ENCODE data around the gene SLC6A3. TPM values are rescaled to one million over a fixed set of nuclear protein-coding genes. Genes with fewer than 3 reads are reported as not detected.

SLC6A3 gene
- total RNA-seq, 1 experiment from 2014 or later: not detected

DNA sequence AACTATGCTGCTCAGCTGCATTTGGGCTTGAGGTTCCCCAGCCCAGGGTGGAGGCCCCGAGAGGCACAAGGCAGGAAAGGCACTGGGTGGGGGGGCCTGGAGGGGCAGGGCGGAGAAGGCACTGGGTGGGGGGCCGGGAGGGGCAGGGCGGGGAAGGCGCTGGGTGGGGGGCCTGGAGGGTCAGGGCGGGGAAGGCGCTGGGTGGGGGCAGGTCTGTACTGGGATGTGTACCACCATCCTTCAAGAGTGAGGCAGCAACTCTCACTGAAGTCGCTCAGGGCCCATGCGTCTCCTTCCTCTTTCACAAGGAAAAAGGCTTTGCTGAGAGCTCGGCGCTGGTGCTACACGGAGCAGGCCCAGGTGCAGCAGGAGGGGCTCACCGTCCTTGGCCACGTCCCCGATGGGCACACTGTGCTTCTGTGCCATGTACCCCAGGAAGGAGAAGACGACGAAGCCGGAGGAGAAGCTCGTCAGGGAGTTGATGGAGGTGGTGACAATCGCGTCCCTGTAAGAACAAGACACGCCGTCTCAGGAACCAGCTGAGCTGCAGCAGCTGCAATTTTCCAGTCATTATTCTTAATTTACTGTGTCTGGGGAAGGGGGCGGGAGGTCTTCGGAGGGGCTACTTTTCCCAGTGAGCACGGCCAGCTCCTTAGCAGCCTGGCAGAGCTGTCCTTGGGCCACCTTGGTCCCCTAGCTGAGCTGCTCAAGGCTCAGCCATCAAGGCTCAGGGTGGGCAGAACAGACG, 30.8 kb downstream of the SLC6A3 start:
- no peaks in the 10 kb centered on the region for H3K4me1 Mint-ChIP-seq (ENCODE audit: low read depth, unreplicated experiment)
- Histone ChIP-seq H3K4me3 (ENCODE audit: low read depth, low read length) (no peak overlapping the region), H3K27me3 (replicated peaks; ENCODE audit: control insufficient read depth, insufficient read depth, low read length) (no peaks in the 10 kb centered on the region), H3K4me1 (no peaks in the 10 kb centered on the region), H3K36me3 (ENCODE audit: control insufficient read depth, insufficient read depth, low read length) (no peaks in the 10 kb centered on the region), H3K9me3 (no peaks in the 10 kb centered on the region)
- H3K4me3 Mint-ChIP-seq (ENCODE audit: unreplicated experiment): no peak overlapping the region
- H3K27ac Mint-ChIP-seq (ENCODE audit: unreplicated experiment): no peak overlapping the region
- intact Hi-C loops (cut with micrococcal nuclease; ENCODE audit: unreplicated experiment): no loop called here
- TF ChIP-seq, protein P1, sequence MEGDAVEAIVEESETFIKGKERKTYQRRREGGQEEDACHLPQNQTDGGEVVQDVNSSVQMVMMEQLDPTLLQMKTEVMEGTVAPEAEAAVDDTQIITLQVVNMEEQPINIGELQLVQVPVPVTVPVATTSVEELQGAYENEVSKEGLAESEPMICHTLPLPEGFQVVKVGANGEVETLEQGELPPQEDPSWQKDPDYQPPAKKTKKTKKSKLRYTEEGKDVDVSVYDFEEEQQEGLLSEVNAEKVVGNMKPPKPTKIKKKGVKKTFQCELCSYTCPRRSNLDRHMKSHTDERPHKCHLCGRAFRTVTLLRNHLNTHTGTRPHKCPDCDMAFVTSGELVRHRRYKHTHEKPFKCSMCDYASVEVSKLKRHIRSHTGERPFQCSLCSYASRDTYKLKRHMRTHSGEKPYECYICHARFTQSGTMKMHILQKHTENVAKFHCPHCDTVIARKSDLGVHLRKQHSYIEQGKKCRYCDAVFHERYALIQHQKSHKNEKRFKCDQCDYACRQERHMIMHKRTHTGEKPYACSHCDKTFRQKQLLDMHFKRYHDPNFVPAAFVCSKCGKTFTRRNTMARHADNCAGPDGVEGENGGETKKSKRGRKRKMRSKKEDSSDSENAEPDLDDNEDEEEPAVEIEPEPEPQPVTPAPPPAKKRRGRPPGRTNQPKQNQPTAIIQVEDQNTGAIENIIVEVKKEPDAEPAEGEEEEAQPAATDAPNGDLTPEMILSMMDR (IDR thresholded peaks at IDR 0.05; ENCODE audit: insufficient read depth in 1 of 2, low read depth in 1 of 2, low read length in 1 of 2, severe bottlenecking in 1 of 2, unreplicated experiment in 1 of 2): no peak
- BruUV-seq (replicated peaks): no TSS peak
- ChIA-PET CTCF (no interaction called here), POLR2A (no interaction called here)
- peaks cover 21% of the 10 kb centered on the region for H3K27me3 Mint-ChIP-seq (ENCODE audit: insufficient read depth, unreplicated experiment)
- DNase-seq: no peak
- H3K9me3 Mint-ChIP-seq (ENCODE audit: unreplicated experiment): no peaks in the 10 kb centered on the region
- no peaks in the 10 kb centered on the region for H3K36me3 Mint-ChIP-seq (ENCODE audit: insufficient read depth, unreplicated experiment)

DNA sequence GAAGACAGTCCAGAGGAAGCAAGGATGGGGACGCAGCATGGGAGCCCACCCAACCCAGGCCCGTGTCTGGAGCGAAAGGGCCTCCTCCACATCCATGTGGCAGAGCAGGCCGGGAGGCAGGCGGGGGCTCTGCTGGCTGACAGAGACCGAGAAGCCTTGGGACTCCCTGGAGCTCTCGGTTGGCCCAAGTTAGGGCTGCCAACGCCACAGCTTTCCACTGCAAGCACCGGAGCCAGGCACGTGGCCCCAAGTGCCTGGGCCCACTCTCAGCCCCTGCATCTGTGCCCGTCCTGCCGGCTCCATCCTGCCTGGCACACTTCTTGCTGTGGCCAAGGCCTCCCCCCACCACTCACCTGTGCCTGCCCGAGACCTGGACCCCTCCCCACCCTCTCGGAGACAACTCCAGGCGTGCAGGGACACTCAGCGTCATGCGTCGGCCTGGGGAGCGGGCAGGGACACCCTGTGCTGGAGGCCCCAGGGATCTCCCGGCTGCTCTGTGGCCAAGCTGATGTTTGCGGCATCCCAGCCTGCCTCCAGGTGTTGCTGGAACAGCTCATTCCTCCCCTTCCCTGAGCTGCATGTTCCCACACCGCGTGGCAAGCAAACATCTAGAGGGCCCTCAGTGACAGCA, 31.5 kb downstream of the SLC6A3 start:
- no peak overlapping the region for H3K27ac Mint-ChIP-seq (ENCODE audit: unreplicated experiment)
- Histone ChIP-seq H3K4me1 (no peaks in the 10 kb centered on the region), H3K4me3 (ENCODE audit: low read depth, low read length) (no peak overlapping the region), H3K9me3 (no peaks in the 10 kb centered on the region), H3K27me3 (replicated peaks; ENCODE audit: control insufficient read depth, insufficient read depth, low read length) (no peaks in the 10 kb centered on the region; the same call in 1 of the 2 replicates), H3K36me3 (ENCODE audit: control insufficient read depth, insufficient read depth, low read length) (no peaks in the 10 kb centered on the region)
- intact Hi-C loops (cut with micrococcal nuclease; ENCODE audit: unreplicated experiment): no loop called here
- TF ChIP-seq, protein P1 (IDR thresholded peaks at IDR 0.05; ENCODE audit: insufficient read depth in 1 of 2, low read depth in 1 of 2, low read length in 1 of 2, severe bottlenecking in 1 of 2, unreplicated experiment in 1 of 2): no peak
- ChIA-PET POLR2A (no interaction called here), CTCF (no interaction called here)
- peaks cover 18% of the 10 kb centered on the region for H3K27me3 Mint-ChIP-seq (ENCODE audit: insufficient read depth, unreplicated experiment)
- no peaks in the 10 kb centered on the region for H3K9me3 Mint-ChIP-seq (ENCODE audit: unreplicated experiment)
- H3K4me1 Mint-ChIP-seq (ENCODE audit: low read depth, unreplicated experiment): no peaks in the 10 kb centered on the region
- no peak for DNase-seq
- no peaks in the 10 kb centered on the region for H3K36me3 Mint-ChIP-seq (ENCODE audit: insufficient read depth, unreplicated experiment)
- BruUV-seq (replicated peaks): no TSS peak
- no peak overlapping the region for H3K4me3 Mint-ChIP-seq (ENCODE audit: unreplicated experiment)

DNA sequence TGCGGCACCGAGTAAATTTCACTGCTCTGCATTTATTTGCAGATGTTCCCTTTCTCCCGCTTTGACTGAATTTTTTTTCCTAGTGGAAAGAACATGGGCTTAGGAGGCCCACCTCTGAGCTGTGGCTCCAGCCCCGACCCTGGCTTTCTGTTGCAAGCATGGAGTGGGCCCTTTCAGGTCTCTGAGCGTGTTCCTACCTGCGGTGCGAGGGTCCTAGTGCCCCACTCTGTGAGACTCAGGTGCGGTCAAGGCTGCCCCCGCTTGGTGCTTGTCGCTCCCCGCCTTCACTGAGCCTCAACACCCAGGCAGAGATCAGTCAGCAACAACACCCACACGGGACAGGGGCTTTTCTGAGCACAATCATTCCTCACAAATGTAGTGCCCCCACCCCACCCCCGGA, 32.0 kb downstream of the SLC6A3 start:
- no peak for DNase-seq
- Histone ChIP-seq H3K27me3 (replicated peaks; ENCODE audit: control insufficient read depth, insufficient read depth, low read length) (no peaks in the 10 kb centered on the region; the same call in 1 of the 2 replicates), H3K4me3 (ENCODE audit: low read depth, low read length) (no peak overlapping the region), H3K36me3 (ENCODE audit: control insufficient read depth, insufficient read depth, low read length) (no peaks in the 10 kb centered on the region), H3K9me3 (no peaks in the 10 kb centered on the region), H3K4me1 (no peaks in the 10 kb centered on the region)
- CTCF ChIA-PET: no interaction called here
- POLR2A ChIA-PET: no interaction called here
- Mint-ChIP-seq H3K27me3 (ENCODE audit: insufficient read depth, unreplicated experiment) (peaks cover 14% of the 10 kb centered on the region), H3K36me3 (ENCODE audit: insufficient read depth, unreplicated experiment) (no peaks in the 10 kb centered on the region), H3K4me3 (ENCODE audit: unreplicated experiment) (no peak overlapping the region), H3K27ac (ENCODE audit: unreplicated experiment) (no peak overlapping the region), H3K4me1 (ENCODE audit: low read depth, unreplicated experiment) (no peaks in the 10 kb centered on the region), H3K9me3 (ENCODE audit: unreplicated experiment) (no peaks in the 10 kb centered on the region)
- intact Hi-C loops (cut with micrococcal nuclease; ENCODE audit: unreplicated experiment): no loop called here
- no TSS peak for BruUV-seq (replicated peaks)
- TF ChIP-seq, protein P1 (IDR thresholded peaks at IDR 0.05; ENCODE audit: insufficient read depth in 1 of 2, low read depth in 1 of 2, low read length in 1 of 2, severe bottlenecking in 1 of 2, unreplicated experiment in 1 of 2): no peak

Data from Caco-2 (cell line).